T follicular helper cell (primary cell): ENCODE data around the gene PDE11A.
"Not testable (repeated sequence)": the region's sequence is repeated elsewhere in the genome, so short reads cannot be mapped to it uniquely, and the experiment has no call there.

Experiments used
- DNase-seq: peaks from one replicate; pipeline ENCODE4 v3.0.0-alpha.2; 2020; ENCODE audit warnings: low read depth
- total RNA-seq, 2 experiments: gene quantifications; one replicate each; lab custom pipeline; 2026; lab: John Stamatoyannopoulos, UW

Gene PDE11A
- total RNA-seq = 0 reads per million in 2 experiments

DNA sequence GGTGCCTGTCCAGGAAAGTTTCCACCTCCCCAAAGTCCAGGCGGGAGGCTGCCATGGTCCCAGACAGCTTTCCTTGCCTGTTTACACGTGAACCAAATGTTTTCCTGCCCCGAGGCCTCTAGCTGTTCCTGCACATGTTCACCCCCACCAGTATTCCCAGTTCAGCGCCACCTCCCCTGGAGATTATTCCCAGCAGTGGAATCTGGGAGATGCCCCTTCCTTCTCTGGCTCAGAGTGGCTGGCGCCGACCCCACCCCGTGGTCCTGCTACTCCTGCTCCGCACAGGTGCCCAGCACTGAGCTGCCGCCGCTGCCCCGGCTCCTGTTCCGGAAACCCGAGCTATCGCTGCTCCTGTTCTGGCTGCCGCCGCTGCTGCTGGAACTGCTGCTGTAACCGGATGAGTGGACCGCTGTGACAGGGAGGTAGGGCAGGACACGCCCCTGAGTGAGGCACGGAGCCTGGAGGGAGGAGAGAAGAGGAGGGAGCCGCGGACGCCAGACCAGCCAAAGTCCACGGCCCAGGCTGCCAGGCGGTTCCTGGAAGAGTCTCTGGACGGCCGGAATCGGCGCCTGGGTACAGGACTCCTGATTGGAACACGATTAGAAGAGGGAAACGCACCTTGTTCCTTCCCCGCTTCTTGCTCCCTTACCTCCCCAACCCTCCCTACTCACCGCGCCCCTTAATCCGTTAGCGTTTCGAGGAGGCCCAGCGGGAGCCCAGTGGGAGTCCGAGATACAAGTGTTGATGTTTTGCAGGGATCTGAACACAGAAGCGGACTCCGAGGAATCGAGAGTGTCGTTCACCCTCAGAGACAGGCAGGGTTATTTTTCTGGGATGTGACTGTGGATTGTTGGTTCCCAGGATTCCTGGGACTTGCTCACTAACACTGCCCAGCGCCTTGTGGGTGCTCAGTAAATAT is at the start of gene PDE11A:
PDE11A (minus strand) TSS at position 395 of the 919 bp plus-strand sequence; CDS start at position 55, 340 bp downstream.
- DNase-seq = no peak

DNA sequence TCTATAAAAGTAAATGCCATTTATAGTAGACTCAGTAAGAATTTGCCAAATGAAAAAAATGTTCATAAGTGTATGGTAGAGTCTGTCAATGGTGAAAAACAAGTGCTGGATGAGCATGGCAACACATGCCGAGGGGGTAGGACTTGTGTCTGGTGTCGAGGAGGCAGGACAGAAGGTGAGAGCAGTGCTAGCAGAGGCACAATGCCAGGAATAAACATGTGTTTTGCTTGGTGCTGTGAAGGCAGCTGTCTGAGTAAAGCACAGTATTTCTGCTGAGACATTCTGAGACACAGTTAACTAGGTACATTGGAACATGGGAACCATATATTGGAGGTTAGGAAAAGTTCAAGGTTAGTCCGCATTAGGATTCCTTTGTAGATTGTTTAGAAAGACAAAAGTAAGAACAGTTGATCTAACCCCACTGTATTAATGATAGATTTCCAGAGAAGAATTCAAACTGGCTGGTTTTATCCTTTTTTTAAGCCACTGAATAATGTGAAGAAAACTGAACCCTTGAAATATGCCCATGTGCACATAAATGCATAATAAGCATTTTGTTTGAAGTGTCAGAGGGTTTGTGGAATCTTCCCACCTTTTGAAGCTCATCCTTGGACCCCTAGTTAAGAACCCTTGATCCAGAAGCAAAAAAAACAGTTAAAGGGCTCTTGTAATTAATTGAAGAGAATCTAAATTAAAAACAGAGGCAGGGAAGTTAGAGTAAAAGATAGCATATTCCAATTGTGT is 46.8 kb upstream of the PDE11A start:
- DNase-seq = no peak

DNA sequence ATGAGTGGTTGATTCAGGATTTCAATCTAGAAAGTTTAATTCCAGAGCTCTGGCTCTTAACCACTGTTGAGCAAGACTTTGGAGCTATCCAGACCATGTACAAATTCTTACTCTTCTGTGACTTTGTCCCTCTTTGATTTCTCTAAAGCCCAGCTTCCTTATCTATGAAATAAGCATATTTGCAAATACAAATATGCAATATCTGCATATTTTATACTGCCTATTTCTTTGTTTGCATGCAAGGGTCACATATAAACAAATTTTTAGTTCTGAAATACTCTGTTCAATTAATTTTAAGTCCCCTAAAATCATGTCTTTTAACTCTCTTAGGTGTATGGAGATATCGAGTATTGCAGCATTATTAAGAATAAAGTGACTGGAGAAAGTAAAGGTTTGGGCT is 45.1 kb upstream of the PDE11A start:
- DNase-seq = no peak

DNA sequence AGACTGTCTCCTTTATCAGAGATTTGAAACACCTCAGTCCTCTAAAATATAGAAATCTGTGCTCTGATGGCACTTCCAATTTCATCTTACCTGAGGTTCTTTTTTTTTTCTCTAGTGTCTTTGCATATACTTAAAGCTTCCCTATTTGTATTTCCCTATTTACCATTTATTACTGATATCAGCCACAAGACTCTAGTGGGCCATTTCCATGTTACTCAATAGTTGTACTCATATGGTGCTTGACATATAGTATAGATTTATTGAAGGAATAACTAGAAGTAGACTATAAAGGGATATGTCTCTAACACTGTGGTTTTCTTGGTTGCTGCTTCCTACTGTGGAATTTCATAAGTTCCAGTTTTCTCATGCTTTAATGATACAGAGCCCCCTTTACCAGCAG is 42.7 kb upstream of the PDE11A start:
- no peak for DNase-seq

DNA sequence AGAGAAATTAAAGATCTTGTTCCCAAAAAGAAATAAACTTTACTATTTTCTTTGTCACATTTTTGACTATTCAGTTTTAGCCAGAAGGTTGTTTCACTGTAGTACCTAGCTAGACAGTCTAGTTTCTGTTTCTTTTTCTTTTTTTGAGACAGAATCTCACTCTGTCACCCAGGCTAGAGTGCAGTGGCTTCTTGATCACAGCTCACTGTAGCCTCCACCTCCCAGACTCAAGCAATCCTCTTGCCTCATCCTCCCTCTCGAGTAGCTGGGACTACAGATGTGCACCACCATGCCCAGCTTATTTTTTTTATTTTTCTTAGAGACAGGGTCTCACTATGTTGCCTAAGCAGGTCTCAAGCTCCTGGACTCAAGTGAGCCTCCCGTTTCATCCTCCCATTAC is 41.9 kb upstream of the PDE11A start:
- DNase-seq = no peak

DNA sequence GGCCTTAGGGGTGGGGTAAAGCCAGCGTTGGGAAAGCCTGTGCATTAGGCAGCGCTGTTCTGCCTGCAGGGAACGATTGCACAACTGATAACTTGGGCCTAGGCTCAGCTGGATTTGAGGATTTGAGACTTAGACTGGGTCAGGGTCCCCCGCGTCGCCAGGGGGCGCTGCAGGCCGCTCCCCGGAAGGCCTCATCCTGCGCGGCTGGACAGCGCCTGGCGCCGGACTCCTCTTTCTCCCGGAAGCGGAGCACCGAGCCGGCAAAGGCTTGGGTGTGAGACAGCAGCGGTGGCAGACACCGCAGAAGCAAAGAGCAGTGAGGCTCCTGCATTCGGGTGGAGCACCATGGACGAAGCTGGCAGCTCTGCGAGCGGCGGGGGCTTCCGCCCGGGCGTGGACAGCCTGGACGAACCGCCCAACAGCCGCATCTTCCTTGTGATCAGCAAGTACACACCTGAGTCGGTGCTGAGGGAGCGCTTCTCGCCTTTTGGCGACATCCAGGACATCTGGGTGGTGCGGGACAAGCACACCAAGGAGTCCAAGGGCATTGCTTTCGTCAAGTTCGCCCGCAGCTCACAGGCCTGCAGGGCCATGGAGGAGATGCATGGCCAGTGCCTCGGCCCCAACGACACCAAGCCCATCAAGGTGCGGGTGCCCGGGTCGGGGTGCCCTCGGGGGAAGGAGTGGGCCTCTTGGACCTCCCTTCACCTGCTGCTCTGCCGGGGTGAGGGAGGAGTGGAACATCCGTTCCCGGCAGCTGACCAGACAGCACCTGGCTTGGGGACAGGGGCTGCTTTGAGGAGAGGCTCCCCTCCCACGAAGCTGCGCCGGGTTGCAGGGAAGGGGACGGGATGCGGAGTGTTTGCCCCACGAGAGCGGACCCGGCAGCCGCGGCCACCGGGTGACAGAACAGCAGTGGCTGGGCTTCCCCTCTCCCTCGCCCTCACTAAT is 39.9 kb upstream of the PDE11A start, which contains the start of gene RBM45:
RBM45 (plus strand) TSS at position 236 of the 951 bp plus-strand sequence; CDS start at position 346, 110 bp downstream.
- DNase-seq = peak; percentile 60

DNA sequence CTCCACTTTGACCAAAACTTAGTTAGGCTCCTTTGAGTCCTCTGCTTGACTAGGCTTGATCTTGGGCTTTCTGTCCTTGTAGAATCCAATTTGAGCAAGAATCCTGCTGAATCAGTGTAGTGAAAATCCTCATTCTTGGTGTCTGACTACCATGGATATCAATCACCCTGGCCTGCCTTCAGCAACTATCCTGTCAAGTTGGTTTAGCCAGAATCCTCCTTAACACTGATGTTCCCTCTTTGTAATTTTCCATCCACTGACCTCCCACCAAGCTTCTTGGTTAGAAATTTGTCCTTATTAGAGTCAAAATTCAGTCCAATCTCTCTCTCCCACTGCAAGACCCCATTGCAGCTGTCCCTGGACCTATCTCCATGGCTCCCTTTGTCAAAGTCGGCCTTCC is 39.2 kb upstream of the PDE11A start:
- no peak for DNase-seq

DNA sequence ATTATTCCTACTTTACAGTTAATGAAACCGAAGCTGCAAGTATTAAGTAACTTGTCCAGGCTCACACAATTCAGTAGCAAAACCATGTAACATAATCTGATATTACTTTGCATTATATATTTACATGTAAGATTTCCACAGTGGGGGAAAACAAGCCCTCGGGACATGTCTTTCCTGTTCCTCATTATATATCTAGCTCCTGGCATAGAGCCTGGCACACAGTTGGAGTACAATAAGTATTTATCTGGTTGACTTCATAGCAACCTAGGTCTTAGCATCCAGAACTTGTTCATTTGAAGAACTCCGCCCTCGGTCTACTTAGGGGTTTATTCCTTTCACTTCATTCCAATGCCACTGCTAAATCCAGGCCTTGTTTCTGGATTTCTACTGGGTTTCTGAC is 38.1 kb upstream of the PDE11A start:
- DNase-seq = no peak

DNA sequence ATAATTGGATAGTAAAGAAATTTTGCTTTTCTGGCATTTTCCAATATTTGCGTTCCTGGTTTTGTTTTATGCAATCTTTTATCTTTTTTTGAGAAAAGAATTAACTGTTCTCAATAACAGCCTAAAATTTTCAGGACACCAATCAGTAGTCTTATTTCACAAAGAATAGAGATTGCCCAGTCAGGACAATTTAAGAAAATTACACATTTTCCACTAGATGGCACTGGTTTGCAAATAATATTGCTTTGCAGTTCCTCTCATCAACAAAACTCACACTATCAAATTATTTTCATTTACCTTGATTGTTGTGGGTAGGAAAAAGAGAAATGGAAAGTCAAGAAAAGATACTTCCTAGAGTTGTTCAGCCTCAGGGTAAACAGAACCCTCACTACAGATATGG is 37.2 kb upstream of the PDE11A start:
- no peak for DNase-seq

DNA sequence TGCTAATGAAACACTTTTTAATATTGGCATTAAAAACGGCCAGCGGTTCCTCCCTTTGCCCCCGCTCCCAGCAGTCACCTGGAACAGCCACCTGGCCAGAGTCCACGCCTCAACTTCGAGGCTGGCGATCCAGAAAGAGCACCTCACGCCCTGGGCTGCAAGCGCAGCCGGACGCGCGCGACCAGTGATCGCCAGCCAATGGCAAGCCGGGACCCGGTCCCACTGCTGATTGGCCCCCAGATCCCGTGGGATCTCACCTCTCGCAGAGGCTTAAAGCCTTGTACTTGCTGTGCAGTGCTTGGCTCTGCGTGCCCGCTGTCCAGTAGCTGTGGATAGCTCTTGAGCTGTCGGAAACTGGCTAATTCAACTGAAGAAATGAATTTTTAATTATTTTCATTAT is 35.6 kb upstream of the PDE11A start:
- no peak for DNase-seq

DNA sequence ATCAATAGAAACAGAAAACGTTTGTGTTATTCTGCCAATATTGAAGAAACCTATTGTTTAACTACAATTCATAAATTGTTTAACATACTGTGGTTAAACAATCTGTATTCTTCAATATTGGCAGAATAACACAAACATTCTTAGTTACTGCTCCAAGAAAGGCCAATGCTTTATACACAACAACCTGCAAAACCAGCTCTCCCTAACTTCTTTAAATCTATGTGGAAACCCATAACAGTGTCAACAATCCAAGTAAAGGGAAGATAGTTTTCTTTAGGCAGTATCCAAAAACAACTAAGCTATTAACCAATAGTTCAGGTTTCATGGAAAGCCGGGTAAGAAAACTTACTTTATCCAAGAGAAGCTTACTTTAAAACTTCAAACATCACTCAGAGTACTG is 33.5 kb upstream of the PDE11A start:
- DNase-seq = no peak

DNA sequence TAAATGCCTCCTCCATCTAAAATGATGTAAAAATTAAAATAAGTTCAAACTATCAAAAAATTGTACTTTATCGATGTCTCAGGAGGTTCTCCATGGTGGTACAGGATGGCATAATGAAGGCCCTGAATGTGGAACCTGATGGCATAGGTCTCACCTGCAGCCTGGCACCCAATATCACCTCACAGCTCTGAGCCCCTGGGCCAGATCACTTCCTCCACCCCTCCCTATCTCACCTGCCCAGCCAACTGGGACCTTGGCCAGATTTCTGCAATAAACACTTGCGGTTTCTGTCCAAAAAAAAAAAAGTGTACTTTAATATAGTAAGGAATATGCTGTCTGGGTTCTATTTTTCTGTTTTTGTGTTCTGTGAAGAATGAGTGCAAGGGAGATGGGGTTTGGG is 33.0 kb upstream of the PDE11A start:
- DNase-seq = no peak

DNA sequence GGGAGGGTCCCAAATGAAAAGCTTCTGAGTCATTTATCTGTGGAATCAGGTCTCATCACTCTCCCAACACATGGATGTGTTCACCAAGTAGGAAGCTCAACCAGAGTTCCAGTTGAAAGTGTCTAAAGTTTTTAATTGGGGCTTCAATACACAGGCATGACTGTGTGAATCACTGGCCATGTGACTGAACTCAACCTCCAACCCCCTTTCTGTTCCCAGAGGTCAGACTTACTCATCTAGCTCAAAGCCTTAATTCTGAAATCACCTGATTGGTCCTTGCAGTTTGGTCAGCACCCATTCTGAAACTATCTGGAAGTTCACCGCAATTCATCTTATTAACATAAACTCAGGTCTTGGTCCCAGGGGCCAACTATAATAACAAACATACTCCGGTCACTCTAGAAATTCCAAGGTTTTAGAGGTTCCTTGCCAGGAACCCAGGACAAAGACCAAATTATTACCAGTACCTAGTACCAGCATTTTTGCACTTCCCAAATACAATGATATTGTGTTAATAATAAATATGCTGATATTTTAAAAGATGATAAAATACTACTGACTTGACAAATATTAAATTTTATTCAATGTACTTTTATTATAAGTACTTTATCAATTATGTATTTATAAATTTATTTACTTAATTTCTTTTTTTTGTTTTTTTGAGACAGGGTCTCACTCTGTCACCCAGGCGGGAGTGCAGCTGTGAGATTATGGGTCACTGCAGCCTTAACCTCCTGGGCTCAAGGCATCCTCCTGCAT is 28.9 kb upstream of the PDE11A start:
- no peak for DNase-seq

DNA sequence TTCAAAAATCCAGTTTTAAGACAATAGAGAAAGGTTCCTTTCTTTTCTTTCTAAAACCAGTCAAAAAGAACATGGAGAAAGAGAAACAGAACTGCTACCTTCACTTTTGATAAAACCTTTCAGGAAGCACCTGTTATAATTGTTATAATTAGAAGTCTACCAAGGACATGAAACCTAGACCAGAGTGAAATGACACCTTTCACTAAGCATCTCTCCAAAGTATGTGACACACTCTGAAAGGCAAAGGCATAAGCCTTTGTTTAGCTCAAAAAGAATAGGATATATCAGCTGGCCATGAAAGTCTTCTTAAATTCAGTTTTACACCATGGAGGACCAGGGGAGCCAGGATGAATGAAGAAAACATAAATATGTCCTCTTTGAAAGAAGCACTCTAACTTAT is 20.9 kb upstream of the PDE11A start:
- no peak for DNase-seq

DNA sequence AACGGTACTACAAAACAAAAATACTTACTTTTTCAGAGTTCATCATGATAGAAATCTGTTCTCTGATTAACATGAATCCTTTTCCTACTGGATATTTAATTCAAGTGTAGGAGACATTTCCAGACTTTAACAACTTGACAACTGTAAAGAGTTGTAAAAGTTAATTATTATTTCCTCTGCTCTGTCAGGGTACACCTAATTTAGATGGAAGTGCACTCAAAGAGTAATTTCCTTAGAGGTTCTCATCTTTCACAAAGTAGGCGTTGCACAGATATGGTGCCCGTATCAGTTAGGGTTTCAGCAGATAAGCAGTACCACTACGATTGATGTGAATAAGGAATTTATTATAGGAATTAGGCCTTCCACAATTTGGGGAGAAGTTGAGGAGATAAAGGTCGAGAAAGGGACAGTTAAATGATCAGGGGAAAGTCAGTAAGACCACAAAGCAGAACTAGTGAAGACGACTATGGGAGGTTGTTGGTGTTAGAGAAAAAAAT is 16.2 kb upstream of the PDE11A start:
- DNase-seq = no peak

DNA sequence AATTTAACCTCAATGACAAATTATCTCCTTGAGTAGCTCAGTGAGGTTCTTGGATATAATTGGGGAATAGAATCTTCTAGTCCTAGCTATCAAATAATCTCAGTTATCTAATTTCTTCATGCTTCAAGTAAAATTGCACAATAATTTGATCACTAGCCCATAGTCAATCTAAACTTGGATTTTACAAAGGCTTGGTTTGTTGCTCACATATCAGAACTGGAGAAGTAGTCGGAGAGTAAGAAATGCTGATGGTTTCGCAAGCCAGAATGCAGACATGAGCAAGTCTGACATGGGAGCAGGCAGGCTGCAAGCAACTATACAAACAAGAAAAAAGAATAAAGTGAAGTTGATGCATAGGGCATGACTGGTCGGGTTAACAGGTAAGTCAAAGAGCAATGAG is 11.7 kb upstream of the PDE11A start:
- no peak for DNase-seq

DNA sequence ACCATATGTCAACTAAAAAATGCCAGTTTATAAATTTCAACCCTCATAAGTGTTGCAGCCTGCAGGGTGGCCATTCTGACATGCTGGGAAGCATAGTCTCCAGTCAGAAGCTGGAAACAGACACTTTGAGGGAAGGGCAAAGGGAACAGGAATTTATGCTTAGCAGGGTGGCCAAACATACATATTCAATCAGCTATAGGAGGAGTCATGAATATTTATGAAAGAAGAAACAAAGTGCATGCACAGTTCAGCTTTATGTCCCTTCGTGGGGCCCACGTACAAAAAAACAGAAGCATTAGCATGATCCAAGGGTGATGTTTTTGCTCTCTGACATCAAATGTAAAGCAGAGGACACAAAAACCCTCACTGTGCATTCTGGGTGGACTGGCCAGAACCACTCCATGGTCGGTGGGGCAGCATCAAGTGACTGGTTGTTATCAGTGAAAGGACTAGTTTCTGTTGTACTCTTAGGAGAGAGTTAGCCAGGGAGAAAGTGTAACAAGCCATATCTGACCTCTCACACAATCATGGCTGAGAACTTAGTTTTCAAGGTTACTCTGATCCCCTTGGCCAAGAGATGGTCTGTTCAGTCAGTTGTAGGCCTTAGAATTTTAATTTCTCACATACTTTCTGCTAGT is 9.9 kb upstream of the PDE11A start:
- DNase-seq = no peak

DNA sequence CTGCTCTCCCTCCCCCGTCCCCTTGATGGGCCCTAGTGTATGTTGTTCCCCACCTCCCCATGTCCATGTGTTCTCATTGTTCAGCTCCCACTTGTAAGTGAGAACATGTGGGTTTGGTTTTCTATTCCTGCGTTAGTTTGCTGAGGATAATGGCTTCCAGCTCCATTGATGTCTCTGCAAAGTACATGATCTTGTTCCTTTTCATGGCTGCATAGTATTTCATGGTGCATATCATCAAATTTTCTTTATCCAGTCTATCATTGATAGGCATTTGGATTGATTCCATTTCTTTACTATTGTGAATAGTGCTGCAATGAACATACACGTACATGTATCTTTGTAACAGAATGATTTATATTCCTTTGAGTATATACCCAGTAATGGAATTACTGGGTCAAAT is 6.7 kb upstream of the PDE11A start:
- not testable (repeated sequence) for DNase-seq

DNA sequence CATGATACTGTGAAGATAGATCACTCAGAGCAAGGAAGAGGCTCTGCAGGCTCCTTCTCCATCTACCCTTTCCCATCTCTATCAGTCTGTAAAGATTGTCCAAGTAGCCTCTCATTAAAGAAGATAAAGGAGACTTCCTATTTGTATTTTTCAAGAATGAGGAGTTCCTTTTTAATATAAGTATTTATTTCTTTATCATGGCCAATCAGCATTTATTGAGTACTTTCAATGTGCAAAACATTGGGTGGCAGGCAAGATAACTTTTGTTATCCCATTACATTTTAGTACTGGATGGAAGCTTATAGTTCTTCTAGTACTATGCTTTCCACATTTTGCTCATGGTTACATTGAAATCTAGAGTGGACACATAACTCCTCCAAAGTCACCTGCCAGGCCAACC is 3.6 kb upstream of the PDE11A start:
- no peak for DNase-seq

DNA sequence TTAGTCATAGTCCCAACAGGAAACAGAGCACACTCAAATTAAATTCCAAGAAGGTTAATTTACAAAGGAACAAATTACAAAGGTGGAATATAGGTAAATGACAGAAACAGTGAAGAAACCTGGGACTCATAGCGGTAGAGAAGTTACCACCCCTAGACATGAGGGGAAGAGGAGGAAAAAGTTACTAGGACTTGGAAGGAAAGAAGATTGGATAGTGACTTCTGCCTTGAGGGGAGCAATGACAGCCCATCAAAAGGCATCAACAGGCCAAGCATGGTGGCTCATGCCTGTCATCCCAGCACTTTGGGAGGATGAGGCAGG is 2.4 kb upstream of the PDE11A start:
- no peak for DNase-seq
